Measurements from ENCODE around the gene GPR61.

GPR61 gene

DNA sequence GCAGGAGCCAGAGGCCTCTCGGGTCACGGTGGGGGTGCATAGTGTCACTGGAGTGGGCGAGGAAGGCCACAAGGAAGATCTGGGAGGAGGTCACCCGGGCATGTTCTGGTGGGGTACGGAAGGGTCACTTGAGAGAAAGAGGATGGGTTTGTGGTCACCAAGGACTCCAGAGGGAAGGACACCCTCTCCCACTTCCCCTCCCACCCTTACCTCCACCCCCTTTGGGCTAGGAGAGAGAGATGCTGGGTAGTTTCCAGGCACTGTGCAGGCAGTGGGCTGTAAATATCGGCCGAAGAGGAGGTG is 30.8 kb upstream of the GPR61 start:
- no peak for DNase-seq (ENCODE audit: low read depth in 2 of 2)

- peak in 1 of 2 experiments; percentile 54 for DNase-seq (ENCODE audit: low read depth in 2 of 2)
Measured at GRCh38 chr1:109509176-109510134, 30.2 kb upstream of the GPR61 start, which contains the start of gene AMIGO1. TSS of gene AMIGO1 (minus strand) at chr1:109509727. CDS start at chr1:109508912, 815 bp downstream.

- DNase-seq (ENCODE audit: low read depth in 2 of 2), result no peak
Measured at GRCh38 chr1:109513110-109513710, 26.5 kb upstream of the GPR61 start.

GRCh38 chr1:109514846-109515245 is 24.8 kb upstream of the GPR61 start:
- no peak for DNase-seq (ENCODE audit: low read depth in 2 of 2)

DNA sequence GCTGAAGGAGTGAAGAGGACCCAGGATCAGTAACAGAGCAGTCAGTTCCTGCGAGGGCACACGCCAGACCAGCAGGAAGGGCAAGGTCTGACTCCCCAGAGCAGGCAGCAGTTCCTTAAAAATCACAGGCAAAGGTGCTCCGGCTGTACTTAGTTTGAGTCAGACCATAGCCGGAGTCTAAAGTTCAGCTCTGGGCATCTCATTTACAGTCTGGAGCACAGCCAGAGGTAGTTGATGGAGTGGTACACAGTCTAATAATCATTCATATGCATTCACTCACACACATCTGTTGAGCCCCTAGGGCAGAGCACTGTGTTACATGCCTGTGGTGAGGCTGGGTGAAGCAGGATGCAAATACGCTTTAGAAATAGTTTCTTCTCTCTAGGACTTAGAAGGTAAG is 22.8 kb upstream of the GPR61 start:
- no peak for DNase-seq (ENCODE audit: low read depth in 2 of 2)

- no peak for DNase-seq (ENCODE audit: low read depth in 2 of 2)
Measured at GRCh38 chr1:109517337-109517736, 22.3 kb upstream of the GPR61 start.

GRCh38 chr1:109521002-109521951 is 18.4 kb upstream of the GPR61 start:
- DNase-seq (ENCODE audit: low read depth in 2 of 2), result no peak

GRCh38 chr1:109522026-109522425 is 17.6 kb upstream of the GPR61 start:
- no peak for DNase-seq (ENCODE audit: low read depth in 2 of 2)

DNA sequence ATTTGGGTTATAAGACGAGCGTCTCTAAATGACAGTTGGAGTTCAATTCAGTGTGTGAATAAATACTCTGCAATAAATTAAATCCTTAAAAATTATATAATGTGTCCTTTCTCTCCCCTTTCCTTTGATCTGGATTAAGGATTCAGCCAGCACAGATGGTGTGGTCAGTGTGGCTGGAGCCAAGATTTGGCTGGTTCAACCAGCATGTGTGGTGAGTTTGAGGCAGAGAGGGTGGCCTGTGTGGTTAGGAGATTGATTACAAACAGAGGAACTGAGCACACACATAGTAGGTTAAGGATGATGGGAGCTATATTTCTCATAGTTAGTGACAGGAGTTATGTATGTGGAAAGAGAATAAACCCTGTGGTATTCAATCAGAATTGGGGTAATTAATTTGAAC is 16.0 kb upstream of the GPR61 start:
- no peak for DNase-seq (ENCODE audit: low read depth in 2 of 2)

GRCh38 chr1:109527098-109527811 is 12.4 kb upstream of the GPR61 start:
- no peak for DNase-seq (ENCODE audit: low read depth in 2 of 2)

- DNase-seq (ENCODE audit: low read depth in 2 of 2), result no peak
Measured at GRCh38 chr1:109527846-109528695, 11.6 kb upstream of the GPR61 start.

DNA sequence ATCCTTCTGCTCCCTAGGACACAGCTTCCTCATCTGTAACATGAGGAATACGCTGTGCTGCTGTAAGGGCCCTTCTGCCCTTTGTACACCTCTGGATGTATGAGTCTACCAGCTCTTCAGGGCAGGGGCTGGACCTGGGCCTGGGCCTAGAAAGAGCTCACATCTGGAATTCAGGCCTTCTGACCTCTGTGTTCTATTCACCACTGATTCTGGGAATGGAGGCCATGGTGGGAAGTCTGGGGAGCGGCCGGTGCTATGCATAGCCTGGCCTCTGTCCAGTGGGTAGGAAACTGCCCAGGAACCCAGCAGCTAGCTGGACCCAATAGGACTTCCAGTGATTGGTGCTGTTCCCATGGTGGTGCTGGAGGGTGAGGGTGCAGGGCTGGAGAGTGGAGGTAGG is 11.0 kb upstream of the GPR61 start:
- no peak for DNase-seq (ENCODE audit: low read depth in 2 of 2)

- DNase-seq (ENCODE audit: low read depth in 2 of 2), result no peak
Measured at GRCh38 chr1:109529881-109530456, 9.7 kb upstream of the GPR61 start.

DNA sequence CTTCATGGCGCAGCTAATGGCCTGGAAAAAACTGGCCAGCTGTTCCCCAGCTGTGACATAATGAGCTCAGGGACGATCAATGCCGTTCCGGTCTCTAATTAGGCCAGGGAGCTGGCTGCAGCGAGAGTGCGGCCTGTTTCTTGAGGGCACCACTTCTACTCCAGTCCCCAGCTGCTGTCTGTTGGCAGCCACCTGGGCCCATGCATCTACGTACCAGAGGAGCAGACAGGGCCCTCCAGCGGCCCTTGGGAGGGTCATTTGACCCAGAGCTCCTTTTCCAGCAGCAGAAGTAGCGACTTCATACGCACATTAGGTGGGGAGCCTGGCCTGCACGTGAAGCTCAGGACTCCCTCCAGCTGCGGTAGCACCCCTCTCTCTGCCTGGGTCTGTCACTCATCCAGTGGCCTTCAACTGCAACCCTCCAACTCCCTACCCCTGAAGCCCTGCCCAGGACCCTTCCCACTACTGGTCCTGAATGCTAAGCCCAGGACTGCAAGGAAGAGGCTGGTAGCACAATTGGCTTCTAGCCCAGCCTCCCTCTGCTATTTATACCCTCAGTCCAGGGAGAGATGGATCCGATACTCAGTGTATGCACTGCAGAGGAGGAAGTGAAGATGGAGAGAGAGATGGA is 9.1 kb upstream of the GPR61 start:
- DNase-seq (ENCODE audit: low read depth in 2 of 2), result no peak

DNA sequence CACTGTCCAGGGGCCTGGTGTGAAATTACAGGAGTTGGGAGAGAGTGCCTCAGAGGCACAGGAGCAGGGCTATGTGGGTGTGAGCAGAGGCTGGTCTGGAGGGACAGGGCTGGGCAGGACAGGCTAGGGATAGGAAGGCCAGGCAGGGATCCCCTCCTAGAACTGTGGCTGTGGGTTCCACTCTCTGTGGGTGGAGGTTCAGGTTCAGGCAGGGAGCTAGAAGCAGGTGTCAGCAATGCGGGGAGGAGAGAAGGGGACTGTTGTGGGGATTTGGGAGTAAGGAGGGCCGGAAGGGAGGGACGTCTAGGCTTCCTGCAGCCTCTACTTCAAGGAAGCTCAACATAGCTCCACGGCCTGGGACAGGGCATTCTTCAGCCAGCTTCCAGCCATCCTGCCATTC is 8.3 kb upstream of the GPR61 start:
- DNase-seq (ENCODE audit: low read depth in 2 of 2), result no peak

DNA sequence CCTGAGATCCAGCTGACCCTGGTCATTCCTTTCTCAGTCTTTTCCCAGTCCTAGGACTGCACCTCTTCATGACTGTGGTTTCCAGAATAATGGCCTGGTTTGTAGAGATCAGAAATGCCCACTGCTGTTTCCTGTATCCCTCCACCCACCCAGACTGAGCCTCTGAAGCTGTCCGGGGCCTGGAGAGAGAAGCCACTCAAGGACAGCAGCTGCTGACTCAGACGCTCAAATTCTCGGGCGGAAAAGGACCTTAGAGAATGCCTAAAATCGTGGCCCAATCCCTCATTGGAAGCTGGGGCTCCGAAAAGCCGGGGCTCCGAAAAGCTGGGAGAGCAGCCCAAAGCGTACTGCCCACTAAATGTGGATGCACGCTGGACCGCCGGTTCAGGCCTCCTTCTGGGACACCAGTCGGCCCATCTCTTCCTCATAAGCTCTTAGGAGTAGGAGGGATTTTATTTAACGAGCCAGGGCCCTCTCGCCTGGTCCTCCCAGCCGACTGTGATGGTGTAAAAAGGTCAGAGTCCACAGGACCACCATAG is 7.8 kb upstream of the GPR61 start:
- DNase-seq (ENCODE audit: low read depth in 2 of 2), result no peak

DNA sequence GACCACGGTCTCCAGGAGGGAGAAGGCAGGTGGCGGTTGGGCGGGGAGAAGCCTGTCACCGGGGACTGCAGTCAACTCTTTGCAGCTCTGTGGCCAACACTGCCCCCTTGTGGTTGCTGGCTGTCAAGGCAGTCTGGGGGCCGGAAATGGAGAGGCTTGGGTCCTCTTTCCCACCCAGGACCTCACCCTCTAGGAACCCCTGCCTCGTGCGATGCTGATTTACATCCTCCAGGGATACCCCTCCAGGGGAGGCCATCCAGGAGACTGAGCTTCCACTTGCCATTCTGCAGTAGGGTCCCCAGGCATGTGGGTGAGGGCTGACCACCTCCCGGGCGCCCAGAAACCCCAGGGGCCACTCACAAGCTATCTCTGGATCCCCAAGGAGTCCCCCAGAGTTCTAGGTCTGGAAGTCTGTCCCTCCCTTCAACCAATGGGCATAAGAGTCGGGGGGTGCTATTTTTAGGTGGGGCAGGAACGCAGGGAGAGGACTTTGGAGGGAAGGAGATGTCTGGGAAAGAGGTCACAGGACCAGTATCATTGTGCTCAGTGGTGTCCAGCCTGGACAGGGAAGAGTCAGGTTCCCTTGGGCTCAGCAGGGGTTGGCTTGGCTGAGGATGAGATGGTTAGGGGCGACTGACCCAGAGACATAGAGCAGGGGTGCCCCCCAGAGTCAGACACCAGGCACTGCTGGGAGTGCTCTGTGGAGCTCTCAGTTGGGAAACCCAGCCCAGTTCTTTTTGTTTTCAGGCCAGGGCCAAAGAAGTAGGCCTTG is 7.1 kb upstream of the GPR61 start:
- peak; percentile 84 to 92 for DNase-seq (ENCODE audit: low read depth in 2 of 2)

- DNase-seq (ENCODE audit: low read depth in 2 of 2), result no peak
Measured at GRCh38 chr1:109534307-109534858, 5.3 kb upstream of the GPR61 start.

Measured in stimulated activated CD4-positive, alpha-beta T cell treated with anti-CD3 and anti-CD28 coated beads, Interleukin-12 subunit alpha, Interleukin-12 subunit beta, amount 100 ng/mL, for 24 hours (primary cell).